ENCODE measurements around the gene PAQR6. TPM values are rescaled to one million over a fixed set of nuclear protein-coding genes. Genes with fewer than 3 reads are reported as not detected.

PAQR6 gene
- total RNA-seq, 1 experiment from 2014 or later, result 7.2 TPM

DNA sequence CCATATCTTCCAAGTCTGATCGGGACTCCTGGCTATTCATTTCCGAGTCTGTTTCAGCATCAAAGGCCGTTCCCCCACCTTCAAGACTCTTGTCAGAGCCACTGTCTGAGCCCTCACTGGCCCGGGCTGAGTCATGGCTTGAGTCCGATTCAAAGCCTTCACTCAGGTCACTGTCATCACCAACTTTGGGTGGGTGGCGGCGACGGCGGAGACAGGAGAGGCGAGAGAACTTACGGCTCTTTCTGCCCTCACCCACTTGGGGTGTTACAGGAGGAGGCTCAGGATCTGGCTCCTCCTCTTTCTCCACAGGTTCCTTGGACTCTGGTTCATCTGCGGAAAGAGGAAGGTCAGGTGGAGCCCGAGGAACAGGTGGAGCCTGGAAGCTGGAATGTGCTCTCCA is 18.2 kb upstream of the PAQR6 start:
- no peaks in the 10 kb centered on the region for H3K9me3 ChIP-seq (ENCODE audit: low read length)
- DNase-seq, result no peak
- H3K4me3 ChIP-seq (ENCODE audit: low read length), result no peak overlapping the region
- no peaks in the 10 kb centered on the region for H3K9me2 ChIP-seq (replicated peaks; ENCODE audit: low read length)
- 0 out of 2 replicates have a peak, but pooled peaks cover 7% of the 10 kb centered on the region for H4K20me1 ChIP-seq (ENCODE audit: low read length)
- no peaks in the 10 kb centered on the region for H3K27me3 ChIP-seq (ENCODE audit: low read length)
- H3K4me2 ChIP-seq (ENCODE audit: low read length), result no peak overlapping the region
- H3K27ac ChIP-seq (ENCODE audit: low read length), result no peak overlapping the region
- H3K4me1 ChIP-seq (ENCODE audit: insufficient read depth, low read length), result peaks cover 25% of the 10 kb centered on the region
- peaks cover 6% of the 10 kb centered on the region; the same call in 1 of the 2 replicates for H3K79me2 ChIP-seq (ENCODE audit: low read length)
- H3K9ac ChIP-seq (ENCODE audit: low read length), result no peak overlapping the region
- peaks cover 12% of the 10 kb centered on the region for H3F3A ChIP-seq (ENCODE audit: low read length, unreplicated experiment)
- ChIA-PET POLR2A (ENCODE audit: unreplicated experiment) (no interaction called here), CTCF (no interaction called here)
- TF ChIP-seq, protein P1, sequence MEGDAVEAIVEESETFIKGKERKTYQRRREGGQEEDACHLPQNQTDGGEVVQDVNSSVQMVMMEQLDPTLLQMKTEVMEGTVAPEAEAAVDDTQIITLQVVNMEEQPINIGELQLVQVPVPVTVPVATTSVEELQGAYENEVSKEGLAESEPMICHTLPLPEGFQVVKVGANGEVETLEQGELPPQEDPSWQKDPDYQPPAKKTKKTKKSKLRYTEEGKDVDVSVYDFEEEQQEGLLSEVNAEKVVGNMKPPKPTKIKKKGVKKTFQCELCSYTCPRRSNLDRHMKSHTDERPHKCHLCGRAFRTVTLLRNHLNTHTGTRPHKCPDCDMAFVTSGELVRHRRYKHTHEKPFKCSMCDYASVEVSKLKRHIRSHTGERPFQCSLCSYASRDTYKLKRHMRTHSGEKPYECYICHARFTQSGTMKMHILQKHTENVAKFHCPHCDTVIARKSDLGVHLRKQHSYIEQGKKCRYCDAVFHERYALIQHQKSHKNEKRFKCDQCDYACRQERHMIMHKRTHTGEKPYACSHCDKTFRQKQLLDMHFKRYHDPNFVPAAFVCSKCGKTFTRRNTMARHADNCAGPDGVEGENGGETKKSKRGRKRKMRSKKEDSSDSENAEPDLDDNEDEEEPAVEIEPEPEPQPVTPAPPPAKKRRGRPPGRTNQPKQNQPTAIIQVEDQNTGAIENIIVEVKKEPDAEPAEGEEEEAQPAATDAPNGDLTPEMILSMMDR (conservative IDR thresholded peaks at IDR 0.05; ENCODE audit: low read depth, low read length), result no peak
- TF ChIP-seq EZH2 (IDR thresholded peaks at IDR 0.05; ENCODE audit: low read length, unreplicated experiment), result no peak
- TF ChIP-seq EZH2phosphoT487 (IDR thresholded peaks at IDR 0.05; ENCODE audit: borderline replicate concordance, low read length), result no peak
- intact Hi-C loops (cut with micrococcal nuclease), result no loop called here
- H2AFZ ChIP-seq (ENCODE audit: low read length), result no peak overlapping the region
- ATAC-seq, result no peak
- peaks cover 65% of the 10 kb centered on the region for H3K36me3 ChIP-seq (ENCODE audit: low read depth, low read length)
- TSS peak; percentile 52 for BruUV-seq (replicated peaks)

DNA sequence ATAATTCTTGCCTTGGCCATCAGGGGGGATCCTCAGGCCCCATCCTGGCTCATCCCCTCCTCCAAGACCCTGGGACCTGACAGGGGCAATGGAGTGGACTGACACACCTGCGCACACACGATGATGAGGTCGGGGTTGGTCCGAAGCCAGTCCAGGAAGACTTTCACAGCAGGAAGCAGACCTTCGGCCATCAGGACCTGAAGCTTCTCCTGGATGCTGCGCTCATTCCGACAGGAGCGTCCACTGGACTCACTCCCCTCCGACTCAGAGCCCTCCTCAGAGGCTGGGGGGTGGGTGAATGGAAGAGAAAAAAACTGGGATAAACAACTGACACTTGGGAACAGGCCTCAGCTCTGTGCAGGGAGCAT is 15.4 kb upstream of the PAQR6 start:
- no peaks in the 10 kb centered on the region for H3K9me2 ChIP-seq (replicated peaks; ENCODE audit: low read length)
- BruUV-seq (replicated peaks), result no TSS peak
- H2AFZ ChIP-seq (ENCODE audit: low read length), result no peak overlapping the region
- peaks cover 12% of the 10 kb centered on the region for H3F3A ChIP-seq (ENCODE audit: low read length, unreplicated experiment)
- H3K27ac ChIP-seq (ENCODE audit: low read length), result peak overlapping the region; percentile 91
- no peaks in the 10 kb centered on the region for H3K9me3 ChIP-seq (ENCODE audit: low read length)
- 0 out of 2 replicates have a peak, but pooled peaks cover 4% of the 10 kb centered on the region for H4K20me1 ChIP-seq (ENCODE audit: low read length)
- H3K9ac ChIP-seq (ENCODE audit: low read length), result no peak overlapping the region; the same call in 1 of the 2 replicates
- ATAC-seq, result peak; percentile 44
- TF ChIP-seq, protein P1 (conservative IDR thresholded peaks at IDR 0.05; ENCODE audit: low read depth, low read length), result no peak
- no peak for TF ChIP-seq EZH2 (IDR thresholded peaks at IDR 0.05; ENCODE audit: low read length, unreplicated experiment)
- TF ChIP-seq EZH2phosphoT487 (IDR thresholded peaks at IDR 0.05; ENCODE audit: borderline replicate concordance, low read length), result no peak
- peaks cover 25% of the 10 kb centered on the region for H3K4me1 ChIP-seq (ENCODE audit: insufficient read depth, low read length)
- no peak overlapping the region for H3K4me3 ChIP-seq (ENCODE audit: low read length)
- peak overlapping the region; percentile 74 for H3K4me2 ChIP-seq (ENCODE audit: low read length)
- intact Hi-C loops (cut with micrococcal nuclease), result loop anchor here (1.0 kb wide), 1 partner anchor 19 kb away; the partner anchor contains the start of gene SMG5
- H3K27me3 ChIP-seq (ENCODE audit: low read length), result no peaks in the 10 kb centered on the region
- ChIA-PET CTCF (no interaction called here), POLR2A (ENCODE audit: unreplicated experiment) (interaction anchor here (1.0 kb wide), 1 partner anchor 19 kb away, joined by 3 read pairs; the partner anchor contains the start of gene SMG5)
- H3K79me2 ChIP-seq (ENCODE audit: low read length), result peaks cover 3% of the 10 kb centered on the region; the same call in 1 of the 2 replicates
- DNase-seq, result no peak
- H3K36me3 ChIP-seq (ENCODE audit: low read depth, low read length), result peaks cover 77% of the 10 kb centered on the region

Data from PC-3 (cell line).